GM12873 (cell line): ENCODE data around the gene OBP2A.

ENCODE experiments used
- CTCF ChIP-seq: IDR thresholded peaks from 2 replicates; pipeline ENCODE4 v1.5.1; 2012; ENCODE audit warnings: low read depth, mild to moderate bottlenecking, moderate library complexity, low read length, control low read depth; ENCODE audit not compliant: insufficient read depth; ENCODE audit errors: missing control alignments

The OBP2A gene

GRCh38 chr9:135526730-135527571, 19.0 kb upstream of the OBP2A start:
- no peak for TF ChIP-seq CTCF

GRCh38 chr9:135530146-135530545, 15.8 kb upstream of the OBP2A start:
- TF ChIP-seq CTCF = no peak

- no peak for TF ChIP-seq CTCF
Observed at GRCh38 chr9:135531096-135531495, 14.8 kb upstream of the OBP2A start.

GRCh38 chr9:135533113-135533512, 12.8 kb upstream of the OBP2A start:
- no peak for TF ChIP-seq CTCF

- TF ChIP-seq CTCF = no peak
Observed at GRCh38 chr9:135533674-135534073, 12.3 kb upstream of the OBP2A start.

GRCh38 chr9:135536216-135536615, 9.7 kb upstream of the OBP2A start:
- no peak for TF ChIP-seq CTCF

GRCh38 chr9:135544981-135545635, 818 bp upstream of the OBP2A start:
- TF ChIP-seq CTCF = no peak
